ENCODE data around the gene GAL3ST1. TPM values are rescaled to one million over a fixed set of nuclear protein-coding genes. Genes with fewer than 3 reads are reported as not detected.
"Not testable (repeated sequence)": the region's sequence is repeated elsewhere in the genome, so short reads cannot be mapped to it uniquely, and the experiment has no call there.

GAL3ST1 gene
- total RNA-seq (2014; rRNA removed; shearing (Covaris generic); ENCODE audit: low replicate concordance) = not detected in 2 replicates

- Histone ChIP-seq H3K27ac (ENCODE audit: low read length) (no peak within 1 kb of the TSS), H3K4me2 (ENCODE audit: low read depth, low read length, poor library complexity, severe bottlenecking) (no peak within 1 kb of the TSS), H3K27me3 (ENCODE audit: low read length) (no peaks in the 10 kb centered on the region), H3K79me2 (ENCODE audit: low read length) (no peaks in the 10 kb centered on the region), H3K9me2 (replicated peaks; ENCODE audit: insufficient read depth, low read length) (no peaks in the 10 kb centered on the region), H3K9me3 (ENCODE audit: low read length) (no peaks in the 10 kb centered on the region), H3K4me1 (ENCODE audit: low read length) (no peaks in the 10 kb centered on the region), H3K36me3 (ENCODE audit: insufficient read depth, low read length) (peaks cover 2% of the 10 kb centered on the region), H3K4me3 (ENCODE audit: low read length) (no peak within 1 kb of the TSS), H2AFZ (ENCODE audit: low read length) (no peak within 1 kb of the TSS), H4K20me1 (ENCODE audit: insufficient read depth, low read depth, low read length) (0 out of 2 replicates have a peak, but pooled peaks cover 21% of the 10 kb centered on the region), H3K9ac (ENCODE audit: low read length) (no peak within 1 kb of the TSS)
- no peak for DNase-seq
These were observed at the start of gene GAL3ST1 for GRCh38 chr22:30574095-30574981. TSS of gene GAL3ST1 (minus strand) at chr22:30574665. CDS start at chr22:30557392, 17,273 bp downstream.

- not testable (repeated sequence) for H3K36me3 ChIP-seq (ENCODE audit: insufficient read depth, low read length); H3K4me1 ChIP-seq (ENCODE audit: low read length); H2AFZ ChIP-seq (ENCODE audit: low read length); H3K27me3 ChIP-seq (ENCODE audit: low read length); H3K9ac ChIP-seq (ENCODE audit: low read length); H3K9me2 ChIP-seq (replicated peaks; ENCODE audit: insufficient read depth, low read length); DNase-seq; H4K20me1 ChIP-seq (ENCODE audit: insufficient read depth, low read depth, low read length); H3K79me2 ChIP-seq (ENCODE audit: low read length); H3K4me3 ChIP-seq (ENCODE audit: low read length); H3K9me3 ChIP-seq (ENCODE audit: low read length); H3K27ac ChIP-seq (ENCODE audit: low read length); H3K4me2 ChIP-seq (ENCODE audit: low read depth, low read length, poor library complexity, severe bottlenecking)
These were observed 45.4 kb upstream of the GAL3ST1 start for GRCh38 chr22:30619909-30620308.

DNA sequence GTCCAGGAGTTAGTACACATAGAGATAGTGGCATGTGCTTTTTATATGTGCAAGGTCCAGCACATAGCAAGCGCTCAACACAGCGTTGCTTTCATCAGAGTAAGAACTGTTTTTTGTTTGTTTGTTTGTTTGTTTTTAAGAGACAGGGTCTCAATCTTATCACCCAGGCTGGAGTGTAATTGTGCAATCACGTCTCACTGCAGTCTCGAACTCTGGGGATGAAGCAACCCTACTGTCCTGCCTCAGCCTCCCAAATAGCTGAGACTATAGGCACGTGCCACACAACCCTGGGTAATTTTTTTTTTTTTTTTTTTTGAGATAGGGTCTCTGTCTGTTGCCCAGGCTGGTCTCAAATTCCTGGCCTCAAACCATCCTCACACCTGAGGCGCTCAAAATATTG is 43.4 kb upstream of the GAL3ST1 start:
- Histone ChIP-seq H3K9ac (ENCODE audit: low read length) (no peak overlapping the region), H3K4me1 (ENCODE audit: low read length) (no peaks in the 10 kb centered on the region), H4K20me1 (ENCODE audit: insufficient read depth, low read depth, low read length) (no peaks in the 10 kb centered on the region), H3K36me3 (ENCODE audit: insufficient read depth, low read length) (no peaks in the 10 kb centered on the region), H3K27ac (ENCODE audit: low read length) (no peak overlapping the region), H3K9me3 (ENCODE audit: low read length) (no peaks in the 10 kb centered on the region), H3K9me2 (replicated peaks; ENCODE audit: insufficient read depth, low read length) (no peaks in the 10 kb centered on the region), H2AFZ (ENCODE audit: low read length) (no peak overlapping the region), H3K27me3 (ENCODE audit: low read length) (no peaks in the 10 kb centered on the region), H3K79me2 (ENCODE audit: low read length) (no peaks in the 10 kb centered on the region), H3K4me3 (ENCODE audit: low read length) (no peak overlapping the region), H3K4me2 (ENCODE audit: low read depth, low read length, poor library complexity, severe bottlenecking) (no peak overlapping the region)
- DNase-seq = no peak

- H4K20me1 ChIP-seq (ENCODE audit: insufficient read depth, low read depth, low read length) = no peaks in the 10 kb centered on the region
- H3K79me2 ChIP-seq (ENCODE audit: low read length) = no peaks in the 10 kb centered on the region
- H2AFZ ChIP-seq (ENCODE audit: low read length) = no peak overlapping the region
- no peaks in the 10 kb centered on the region for H3K9me2 ChIP-seq (replicated peaks; ENCODE audit: insufficient read depth, low read length)
- H3K27me3 ChIP-seq (ENCODE audit: low read length) = no peaks in the 10 kb centered on the region
- no peaks in the 10 kb centered on the region for H3K9me3 ChIP-seq (ENCODE audit: low read length)
- H3K4me1 ChIP-seq (ENCODE audit: low read length) = no peaks in the 10 kb centered on the region
- H3K36me3 ChIP-seq (ENCODE audit: insufficient read depth, low read length) = no peaks in the 10 kb centered on the region
- DNase-seq = no peak
- no peak overlapping the region for H3K27ac ChIP-seq (ENCODE audit: low read length)
- no peak overlapping the region for H3K4me2 ChIP-seq (ENCODE audit: low read depth, low read length, poor library complexity, severe bottlenecking)
- H3K9ac ChIP-seq (ENCODE audit: low read length) = no peak overlapping the region
- no peak overlapping the region for H3K4me3 ChIP-seq (ENCODE audit: low read length)
These were observed 41.1 kb upstream of the GAL3ST1 start for GRCh38 chr22:30615543-30615954.

GRCh38 chr22:30614879-30615278 is 40.4 kb upstream of the GAL3ST1 start:
- no peak overlapping the region for H3K9ac ChIP-seq (ENCODE audit: low read length)
- no peaks in the 10 kb centered on the region for H4K20me1 ChIP-seq (ENCODE audit: insufficient read depth, low read depth, low read length)
- DNase-seq = no peak
- no peak overlapping the region for H3K27ac ChIP-seq (ENCODE audit: low read length)
- H3K27me3 ChIP-seq (ENCODE audit: low read length) = no peaks in the 10 kb centered on the region
- no peak overlapping the region for H3K4me3 ChIP-seq (ENCODE audit: low read length)
- no peaks in the 10 kb centered on the region for H3K79me2 ChIP-seq (ENCODE audit: low read length)
- H3K9me3 ChIP-seq (ENCODE audit: low read length) = no peaks in the 10 kb centered on the region
- H2AFZ ChIP-seq (ENCODE audit: low read length) = no peak overlapping the region
- no peaks in the 10 kb centered on the region for H3K4me1 ChIP-seq (ENCODE audit: low read length)
- no peaks in the 10 kb centered on the region for H3K36me3 ChIP-seq (ENCODE audit: insufficient read depth, low read length)
- no peak overlapping the region for H3K4me2 ChIP-seq (ENCODE audit: low read depth, low read length, poor library complexity, severe bottlenecking)
- H3K9me2 ChIP-seq (replicated peaks; ENCODE audit: insufficient read depth, low read length) = no peaks in the 10 kb centered on the region

DNA sequence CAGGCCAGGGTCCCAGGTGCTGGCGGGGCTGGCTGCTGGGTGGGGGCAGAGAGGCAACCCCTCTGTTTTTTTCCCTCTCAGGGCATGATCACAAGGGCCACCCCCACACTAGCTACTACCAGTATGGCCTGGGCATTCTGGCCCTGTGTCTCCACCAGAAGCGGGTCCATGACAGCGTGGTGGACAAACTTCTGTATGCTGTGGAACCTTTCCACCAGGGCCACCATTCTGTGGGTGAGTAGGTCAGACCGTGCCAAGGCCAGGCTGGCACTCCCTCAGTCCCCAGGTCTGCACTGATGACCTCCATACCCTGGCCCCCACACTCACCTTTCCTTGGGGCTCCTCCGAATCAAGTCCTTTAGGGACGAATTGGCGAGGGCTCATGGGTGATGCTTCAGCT is 39.8 kb upstream of the GAL3ST1 start:
- DNase-seq = no peak
- no peak overlapping the region for H3K4me2 ChIP-seq (ENCODE audit: low read depth, low read length, poor library complexity, severe bottlenecking)
- no peak overlapping the region for H3K4me3 ChIP-seq (ENCODE audit: low read length)
- no peaks in the 10 kb centered on the region for H3K27me3 ChIP-seq (ENCODE audit: low read length)
- no peak overlapping the region for H3K27ac ChIP-seq (ENCODE audit: low read length)
- no peaks in the 10 kb centered on the region for H4K20me1 ChIP-seq (ENCODE audit: insufficient read depth, low read depth, low read length)
- H3K79me2 ChIP-seq (ENCODE audit: low read length) = no peaks in the 10 kb centered on the region
- H3K9me2 ChIP-seq (replicated peaks; ENCODE audit: insufficient read depth, low read length) = no peaks in the 10 kb centered on the region
- H3K9ac ChIP-seq (ENCODE audit: low read length) = no peak overlapping the region
- no peaks in the 10 kb centered on the region for H3K36me3 ChIP-seq (ENCODE audit: insufficient read depth, low read length)
- no peaks in the 10 kb centered on the region for H3K9me3 ChIP-seq (ENCODE audit: low read length)
- peaks cover 1% of the 10 kb centered on the region for H3K4me1 ChIP-seq (ENCODE audit: low read length)
- H2AFZ ChIP-seq (ENCODE audit: low read length) = no peak overlapping the region

DNA sequence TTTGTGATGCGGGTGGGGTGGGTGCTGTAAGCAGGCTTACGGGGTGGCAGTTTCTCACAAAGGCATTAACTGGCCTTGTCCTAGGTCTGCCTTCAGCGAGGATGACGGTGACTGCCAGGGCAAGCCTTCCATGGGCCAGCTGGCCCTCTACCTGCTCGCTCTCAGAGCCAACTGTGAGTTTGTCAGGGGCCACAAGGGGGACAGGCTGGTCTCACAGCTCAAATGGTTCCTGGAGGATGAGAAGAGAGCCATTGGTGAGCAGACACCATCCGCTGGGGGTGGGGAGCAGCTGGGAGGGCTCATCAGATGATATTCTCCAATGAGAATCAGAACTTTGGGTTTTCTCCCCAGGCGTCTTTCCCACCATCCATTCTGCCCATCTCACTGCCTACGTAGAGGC is 38.3 kb upstream of the GAL3ST1 start:
- no peaks in the 10 kb centered on the region for H3K36me3 ChIP-seq (ENCODE audit: insufficient read depth, low read length)
- no peak for DNase-seq
- no peaks in the 10 kb centered on the region for H3K9me3 ChIP-seq (ENCODE audit: low read length)
- no peaks in the 10 kb centered on the region for H3K9me2 ChIP-seq (replicated peaks; ENCODE audit: insufficient read depth, low read length)
- H3K27me3 ChIP-seq (ENCODE audit: low read length) = no peaks in the 10 kb centered on the region
- no peak overlapping the region for H3K4me3 ChIP-seq (ENCODE audit: low read length)
- no peak overlapping the region for H3K27ac ChIP-seq (ENCODE audit: low read length)
- H2AFZ ChIP-seq (ENCODE audit: low read length) = no peak overlapping the region
- H3K79me2 ChIP-seq (ENCODE audit: low read length) = no peaks in the 10 kb centered on the region
- no peak overlapping the region for H3K4me2 ChIP-seq (ENCODE audit: low read depth, low read length, poor library complexity, severe bottlenecking)
- no peak overlapping the region for H3K9ac ChIP-seq (ENCODE audit: low read length)
- H4K20me1 ChIP-seq (ENCODE audit: insufficient read depth, low read depth, low read length) = no peaks in the 10 kb centered on the region
- peaks cover 16% of the 10 kb centered on the region for H3K4me1 ChIP-seq (ENCODE audit: low read length)

GRCh38 chr22:30611197-30611596 is 36.7 kb upstream of the GAL3ST1 start:
- Histone ChIP-seq H4K20me1 (ENCODE audit: insufficient read depth, low read depth, low read length) (no peaks in the 10 kb centered on the region), H3K27me3 (ENCODE audit: low read length) (no peaks in the 10 kb centered on the region), H3K9ac (ENCODE audit: low read length) (no peak overlapping the region), H3K36me3 (ENCODE audit: insufficient read depth, low read length) (no peaks in the 10 kb centered on the region), H2AFZ (ENCODE audit: low read length) (no peak overlapping the region), H3K4me1 (ENCODE audit: low read length) (peaks cover 30% of the 10 kb centered on the region), H3K9me3 (ENCODE audit: low read length) (no peaks in the 10 kb centered on the region), H3K79me2 (ENCODE audit: low read length) (no peaks in the 10 kb centered on the region), H3K27ac (ENCODE audit: low read length) (no peak overlapping the region), H3K9me2 (replicated peaks; ENCODE audit: insufficient read depth, low read length) (no peaks in the 10 kb centered on the region), H3K4me3 (ENCODE audit: low read length) (no peak overlapping the region), H3K4me2 (ENCODE audit: low read depth, low read length, poor library complexity, severe bottlenecking) (no peak overlapping the region)
- no peak for DNase-seq

Data from Karpas-422 (cell line).